Smooth muscle cell (in vitro differentiated cells): ENCODE measurements around the gene MARCHF3. TPM values are rescaled to one million over a fixed set of nuclear protein-coding genes. Genes with fewer than 3 reads are reported as not detected.

ENCODE experiments used
- DNase-seq: peaks from one replicate; lab custom pipeline; 2025; ENCODE audit not compliant: unreplicated experiment; lab: John Stamatoyannopoulos, UW
- H2AFZ ChIP-seq: fragments of 200-600 bp; sonication (generic); 2 replicates; pipeline ENCODE4 v1.6.0; 2016; ENCODE audit warnings: antibody characterized with exemption, low read depth, mild to moderate bottlenecking
- H3F3A ChIP-seq: fragments of 200-600 bp; sonication (generic); 2 replicates; pipeline ENCODE4 v1.6.0; 2017; ENCODE audit warnings: antibody characterized with exemption, low read depth
- H3K27ac ChIP-seq: fragments of 200-600 bp; sonication (generic); 2 replicates; pipeline ENCODE4 v1.5.1; 2016; ENCODE audit warnings: low read depth, mild to moderate bottlenecking
- H3K27me3 ChIP-seq: fragments of 200-600 bp; sonication (generic); 2 replicates; pipeline ENCODE4 v1.6.1; 2016; ENCODE audit warnings: low read depth, mild to moderate bottlenecking
- H3K36me3 ChIP-seq: fragments of 200-600 bp; sonication (generic); 2 replicates; pipeline ENCODE4 v1.5.1; 2016; ENCODE audit warnings: low read depth
- H3K4me1 ChIP-seq: fragments of 200-600 bp; sonication (generic); 2 replicates; pipeline ENCODE4 v1.5.1; 2016; ENCODE audit warnings: low read depth
- H3K4me2 ChIP-seq: fragments of 200-600 bp; sonication (generic); 2 replicates; pipeline ENCODE4 v1.6.0; 2016; ENCODE audit warnings: mild to moderate bottlenecking
- H3K4me3 ChIP-seq: fragments of 200-600 bp; sonication (generic); 2 replicates; pipeline ENCODE4 v1.5.1; 2016; ENCODE audit warnings: mild to moderate bottlenecking
- H3K79me2 ChIP-seq: fragments of 200-600 bp; sonication (generic); 2 replicates; pipeline ENCODE4 v1.6.0; 2016; ENCODE audit warnings: low read depth, mild to moderate bottlenecking
- H3K9ac ChIP-seq: fragments of 200-600 bp; sonication (generic); 2 replicates; pipeline ENCODE4 v1.6.0; 2016; ENCODE audit warnings: low read depth
- H3K9me3 ChIP-seq: fragments of 200-600 bp; sonication (generic); replicated peaks from 2 replicates; pipeline ENCODE4 v1.5.1; 2016; ENCODE audit warnings: low read depth
- H4K20me1 ChIP-seq: fragments of 200-600 bp; sonication (generic); 2 replicates; pipeline ENCODE4 v1.6.0; 2016; ENCODE audit warnings: low read depth
- WGBS: methylation state at CpG from one replicate; pipeline ENCODE4 v1.1.7; 2016; ENCODE audit warnings: low lambda C conversion rate; 5-methylcytosine and 5-hydroxymethylcytosine counted together
- polyA plus RNA-seq: library from polyadenylated mRNA; unstranded; fragments of >200 nt; fragmentation: Nextera tagmentation; extraction: Ambion mirVana; gene quantifications from 2 replicates; pipeline ENCODE4 v1.2.1, GENCODE V29; 2016
- total RNA-seq: library from RNA; depleted of rRNA; stranded (reverse); fragments of >200 nt; gene quantifications from 2 replicates; pipeline ENCODE4 v1.2.3, GENCODE V29; 2014
- TF ChIP-seq, protein P1 (sequence below): fragments of 200-600 bp; sonication (generic); IDR thresholded peaks from 2 replicates; pipeline ENCODE4 v1.5.1; 2017; ENCODE audit warnings: borderline replicate concordance, mild to moderate bottlenecking, antibody characterized with exemption; ENCODE audit not compliant: insufficient read depth, poor library complexity, severe bottlenecking

The MARCHF3 gene
- total and polyA plus RNA-seq, 2 experiments from 2014 or later = 17.8 to 30.8 TPM

DNA sequence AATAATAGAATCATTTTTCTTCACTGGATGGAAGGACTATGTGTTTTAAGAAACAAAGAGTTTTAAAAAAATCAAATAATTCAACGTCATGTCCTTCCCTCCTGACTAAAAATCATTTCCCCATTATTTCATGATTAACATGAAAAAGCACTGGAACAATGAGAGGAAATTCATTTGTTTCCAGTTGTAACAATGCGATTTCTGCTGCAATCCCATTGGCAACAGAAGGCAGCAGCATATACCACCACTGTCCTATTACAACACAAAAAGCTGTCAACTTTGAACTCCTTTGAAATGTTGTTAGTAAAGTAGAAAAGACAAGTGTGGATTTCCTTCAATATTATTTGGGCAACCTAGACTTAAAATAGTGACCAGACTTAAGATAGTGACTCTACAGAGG, 39.9 kb upstream of the MARCHF3 start:
- Histone ChIP-seq H3F3A (no peaks in the 10 kb centered on the region), H3K4me3 (no peak overlapping the region), H3K27ac (no peak overlapping the region), H3K4me2 (no peak overlapping the region), H3K9ac (no peak overlapping the region), H3K36me3 (no peaks in the 10 kb centered on the region), H3K9me3 (no peaks in the 10 kb centered on the region), H3K4me1 (no peaks in the 10 kb centered on the region), H4K20me1 (no peaks in the 10 kb centered on the region), H3K27me3 (no peaks in the 10 kb centered on the region), H2AFZ (no peak overlapping the region), H3K79me2 (no peaks in the 10 kb centered on the region)
- DNase-seq = no peak
- TF ChIP-seq, protein P1, sequence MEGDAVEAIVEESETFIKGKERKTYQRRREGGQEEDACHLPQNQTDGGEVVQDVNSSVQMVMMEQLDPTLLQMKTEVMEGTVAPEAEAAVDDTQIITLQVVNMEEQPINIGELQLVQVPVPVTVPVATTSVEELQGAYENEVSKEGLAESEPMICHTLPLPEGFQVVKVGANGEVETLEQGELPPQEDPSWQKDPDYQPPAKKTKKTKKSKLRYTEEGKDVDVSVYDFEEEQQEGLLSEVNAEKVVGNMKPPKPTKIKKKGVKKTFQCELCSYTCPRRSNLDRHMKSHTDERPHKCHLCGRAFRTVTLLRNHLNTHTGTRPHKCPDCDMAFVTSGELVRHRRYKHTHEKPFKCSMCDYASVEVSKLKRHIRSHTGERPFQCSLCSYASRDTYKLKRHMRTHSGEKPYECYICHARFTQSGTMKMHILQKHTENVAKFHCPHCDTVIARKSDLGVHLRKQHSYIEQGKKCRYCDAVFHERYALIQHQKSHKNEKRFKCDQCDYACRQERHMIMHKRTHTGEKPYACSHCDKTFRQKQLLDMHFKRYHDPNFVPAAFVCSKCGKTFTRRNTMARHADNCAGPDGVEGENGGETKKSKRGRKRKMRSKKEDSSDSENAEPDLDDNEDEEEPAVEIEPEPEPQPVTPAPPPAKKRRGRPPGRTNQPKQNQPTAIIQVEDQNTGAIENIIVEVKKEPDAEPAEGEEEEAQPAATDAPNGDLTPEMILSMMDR = no peak
- WGBS = 87% methylated on average over 2 of the region's 2 CpGs

DNA sequence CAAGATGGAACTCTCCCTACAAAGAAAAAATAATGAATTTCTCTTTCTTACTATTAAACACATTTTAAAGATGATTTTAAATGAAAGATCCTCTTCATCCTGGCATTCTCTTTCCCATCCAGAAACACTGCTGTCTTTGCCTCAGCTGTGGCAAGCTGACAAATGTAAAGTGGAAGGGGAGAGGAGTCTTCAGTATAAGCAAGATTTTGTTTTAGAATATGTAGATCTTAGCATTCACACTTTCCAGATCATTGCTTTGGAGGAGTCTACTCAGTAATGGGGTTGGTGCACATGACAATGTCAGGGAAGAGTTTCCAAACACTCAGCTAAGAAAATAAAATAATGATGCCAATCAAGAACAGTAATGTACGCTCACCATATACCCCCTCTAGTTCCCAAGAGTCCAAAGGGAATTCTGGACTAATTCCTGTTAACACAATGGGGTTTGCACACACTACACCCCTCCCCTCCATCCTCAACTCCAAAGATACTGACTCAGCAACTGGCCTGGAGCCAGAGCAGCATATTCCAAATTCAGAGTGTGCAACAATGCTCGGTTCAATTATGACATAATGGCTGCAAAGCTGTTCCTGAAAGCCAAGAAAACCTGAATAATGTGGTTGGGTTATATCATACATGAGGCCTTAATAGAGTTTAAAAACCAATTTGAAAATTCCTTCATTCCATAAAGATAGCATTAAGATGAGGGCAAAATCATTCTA, 38.3 kb upstream of the MARCHF3 start:
- Histone ChIP-seq H4K20me1 (no peaks in the 10 kb centered on the region), H3K4me2 (no peak overlapping the region), H3K27me3 (no peaks in the 10 kb centered on the region), H3K36me3 (no peaks in the 10 kb centered on the region), H3K79me2 (no peaks in the 10 kb centered on the region), H3K9me3 (no peaks in the 10 kb centered on the region), H3K9ac (no peak overlapping the region), H3K4me1 (no peaks in the 10 kb centered on the region), H3K27ac (no peak overlapping the region), H3K4me3 (no peak overlapping the region), H3F3A (no peaks in the 10 kb centered on the region), H2AFZ (no peak overlapping the region)
- WGBS = 62% methylated on average over 2 of the region's 2 CpGs
- TF ChIP-seq, protein P1 = no peak
- DNase-seq = no peak

DNA sequence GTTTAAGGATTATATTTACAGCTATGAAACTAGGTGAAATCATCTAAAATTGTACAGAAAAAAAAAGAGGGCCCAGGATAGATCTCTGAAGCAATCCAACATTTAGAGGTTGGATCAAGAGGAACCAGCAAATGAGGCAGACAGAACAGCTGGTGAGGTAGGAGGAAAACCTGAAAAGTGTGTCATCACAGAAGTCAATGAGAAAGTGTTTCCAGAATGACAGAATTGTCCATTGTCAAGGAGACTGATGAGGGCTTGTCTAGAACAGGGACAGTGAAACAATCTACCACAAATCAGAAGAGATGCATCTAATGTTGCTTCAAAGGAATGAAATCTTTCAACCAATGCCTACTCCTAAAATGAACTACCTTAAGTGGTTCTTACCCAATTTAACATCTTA, 36.4 kb upstream of the MARCHF3 start:
- no peak overlapping the region for H3K27ac ChIP-seq
- no peak overlapping the region for H3K4me2 ChIP-seq
- no peak overlapping the region for H3K4me3 ChIP-seq
- H3K79me2 ChIP-seq = no peaks in the 10 kb centered on the region
- no peaks in the 10 kb centered on the region for H3K36me3 ChIP-seq
- TF ChIP-seq, protein P1 = no peak
- no peaks in the 10 kb centered on the region for H3K4me1 ChIP-seq
- H3F3A ChIP-seq = no peaks in the 10 kb centered on the region
- H3K27me3 ChIP-seq = no peaks in the 10 kb centered on the region
- no peak overlapping the region for H3K9ac ChIP-seq
- no peaks in the 10 kb centered on the region for H3K9me3 ChIP-seq
- no peaks in the 10 kb centered on the region for H4K20me1 ChIP-seq
- DNase-seq = no peak
- no peak overlapping the region for H2AFZ ChIP-seq

GRCh38 chr5:127064253-127064840, 34.0 kb upstream of the MARCHF3 start:
- no peaks in the 10 kb centered on the region for H3K9me3 ChIP-seq
- no peaks in the 10 kb centered on the region for H3K27me3 ChIP-seq
- no peak overlapping the region for H3K9ac ChIP-seq
- H4K20me1 ChIP-seq = no peaks in the 10 kb centered on the region
- no peaks in the 10 kb centered on the region for H3K4me1 ChIP-seq
- no peak overlapping the region for H3K4me2 ChIP-seq
- no peak overlapping the region for H2AFZ ChIP-seq
- no peak overlapping the region for H3K27ac ChIP-seq
- no peak for DNase-seq
- TF ChIP-seq, protein P1 = no peak
- H3K4me3 ChIP-seq = no peak overlapping the region
- no peaks in the 10 kb centered on the region for H3F3A ChIP-seq
- WGBS = 91% methylated on average over 4 of the region's 4 CpGs
- no peaks in the 10 kb centered on the region for H3K36me3 ChIP-seq
- no peaks in the 10 kb centered on the region for H3K79me2 ChIP-seq
